ENCODE data around the gene RNF213.
"Not testable (repeated sequence)": the region's sequence is repeated elsewhere in the genome, so short reads cannot be mapped to it uniquely, and the experiment has no call there.

Gene RNF213

GRCh38 chr17:80396157-80397033, 135.7 kb downstream of the RNF213 start:
- FAIRE-seq, result no peak

DNA sequence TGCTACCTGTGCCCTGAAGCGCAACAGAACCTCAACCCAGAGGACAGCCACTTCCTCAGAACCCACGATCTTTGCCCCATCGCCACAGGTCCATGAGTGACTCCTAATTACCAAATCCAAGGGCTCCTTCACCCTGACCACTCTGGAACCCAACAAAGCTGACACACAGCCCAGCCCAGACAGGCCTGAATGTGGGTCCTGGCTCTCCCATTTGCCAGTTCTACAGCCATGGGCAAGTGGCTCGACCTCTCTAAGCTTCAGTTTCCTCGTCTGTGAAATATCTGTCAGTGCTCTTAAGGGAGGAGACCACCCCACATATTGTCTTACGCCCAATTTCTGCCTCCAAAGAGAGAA, 136.4 kb downstream of the RNF213 start:
- FAIRE-seq, result no peak

- FAIRE-seq, result no peak
These were observed 137.0 kb downstream of the RNF213 start for GRCh38 chr17:80397686-80398085.

DNA sequence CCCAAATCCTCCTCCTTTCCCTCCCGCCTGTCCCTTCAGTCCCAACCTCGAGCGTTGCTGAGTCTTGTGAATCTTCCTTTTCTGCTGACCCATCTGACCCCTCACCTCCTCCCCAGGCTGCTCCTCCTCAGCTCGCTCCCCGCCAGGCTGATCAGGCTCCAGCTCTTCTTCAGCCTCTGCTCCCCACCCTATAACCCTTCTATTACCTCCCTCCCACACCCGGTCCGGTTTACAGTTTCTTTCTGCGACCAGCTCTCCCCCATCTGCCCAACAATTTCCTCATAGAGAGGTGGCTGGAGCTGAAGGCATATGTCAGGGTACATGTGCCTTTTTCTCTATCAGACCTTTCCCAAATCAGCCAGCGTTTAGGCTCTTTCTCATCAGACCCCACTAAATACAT, 140.4 kb downstream of the RNF213 start:
- FAIRE-seq, result not testable (repeated sequence)

DNA sequence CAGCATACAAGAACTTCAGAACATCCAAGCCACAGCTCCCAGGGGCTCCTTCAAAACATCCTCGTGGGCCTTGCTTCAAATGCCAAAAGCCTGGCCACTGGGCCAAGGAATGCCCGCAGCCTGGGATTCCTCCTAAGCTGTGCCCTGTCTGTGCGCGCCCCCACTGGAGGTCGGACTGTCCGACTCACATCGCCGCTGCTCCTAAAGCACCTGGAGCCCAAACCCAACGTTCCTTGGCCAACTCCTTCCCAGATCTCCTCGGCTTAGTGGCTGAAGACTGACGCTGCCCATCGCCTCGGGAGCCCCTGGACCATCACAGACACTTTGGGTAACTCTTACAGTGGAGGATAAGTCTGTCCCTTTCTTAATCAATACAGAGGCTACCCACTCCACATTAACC, 141.4 kb downstream of the RNF213 start:
- not testable (repeated sequence) for FAIRE-seq

DNA sequence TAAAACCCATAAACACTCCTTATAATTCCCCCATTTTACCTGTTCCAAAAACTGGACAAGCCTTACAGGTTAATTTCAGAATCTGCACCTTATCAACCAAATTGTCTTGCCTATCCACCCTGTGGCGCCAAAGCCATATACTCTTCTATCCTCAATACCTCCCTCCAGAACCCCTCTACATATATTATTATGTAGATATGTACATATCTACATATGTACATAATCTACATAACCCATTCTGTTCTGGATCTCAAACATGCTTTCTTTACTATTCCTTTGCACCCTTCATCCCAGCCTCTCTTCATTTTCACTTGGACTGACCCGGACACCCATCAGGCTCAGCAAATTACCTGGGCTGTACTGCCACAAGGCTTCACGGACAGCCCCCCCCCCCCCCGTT, 142.3 kb downstream of the RNF213 start:
- FAIRE-seq, result no peak

GRCh38 chr17:80406146-80406545, 145.5 kb downstream of the RNF213 start:
- FAIRE-seq, result no peak

DNA sequence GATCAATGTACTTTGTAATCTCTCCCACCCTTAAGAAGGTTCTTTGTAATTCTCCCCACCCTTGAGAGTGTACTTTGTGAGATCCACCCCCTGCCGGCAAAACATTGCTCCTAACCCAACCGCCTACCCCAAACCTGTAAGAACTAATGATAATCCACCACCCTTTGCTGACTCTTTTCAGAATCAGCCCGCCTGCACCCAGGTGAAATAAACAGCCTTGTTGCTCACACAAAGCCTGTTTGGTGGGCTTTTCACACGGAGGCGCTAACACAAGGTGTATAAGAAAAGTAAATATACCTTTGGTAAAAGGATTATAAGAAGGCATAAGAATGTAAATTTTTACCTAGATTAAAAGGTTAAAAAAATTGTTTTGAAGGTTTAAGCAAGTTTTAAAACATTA, 147.3 kb downstream of the RNF213 start:
- FAIRE-seq, result not testable (repeated sequence)

DNA sequence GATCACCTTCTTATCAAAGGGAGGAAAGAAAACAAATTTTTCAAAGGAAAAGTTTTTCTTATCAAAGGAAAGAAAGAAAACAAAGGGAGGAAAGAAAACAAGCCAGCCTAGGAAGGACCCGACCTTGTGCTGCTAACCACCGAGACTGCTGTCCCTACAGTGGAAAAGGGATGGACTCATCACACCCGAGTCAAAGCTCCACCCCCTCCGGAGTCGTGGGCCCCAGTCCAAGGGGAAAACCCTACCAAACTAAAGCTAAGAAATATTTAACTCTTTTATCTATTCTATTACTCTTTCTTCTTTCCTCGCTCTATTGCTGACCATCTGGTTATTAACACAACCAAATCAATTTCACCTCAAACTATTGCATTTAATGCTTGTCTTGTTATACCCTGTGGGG, 148.2 kb downstream of the RNF213 start:
- FAIRE-seq, result no peak

GRCh38 chr17:80409626-80410025, 149.0 kb downstream of the RNF213 start:
- FAIRE-seq, result no peak

GRCh38 chr17:80410441-80411087, 149.9 kb downstream of the RNF213 start:
- not testable (repeated sequence) for FAIRE-seq

DNA sequence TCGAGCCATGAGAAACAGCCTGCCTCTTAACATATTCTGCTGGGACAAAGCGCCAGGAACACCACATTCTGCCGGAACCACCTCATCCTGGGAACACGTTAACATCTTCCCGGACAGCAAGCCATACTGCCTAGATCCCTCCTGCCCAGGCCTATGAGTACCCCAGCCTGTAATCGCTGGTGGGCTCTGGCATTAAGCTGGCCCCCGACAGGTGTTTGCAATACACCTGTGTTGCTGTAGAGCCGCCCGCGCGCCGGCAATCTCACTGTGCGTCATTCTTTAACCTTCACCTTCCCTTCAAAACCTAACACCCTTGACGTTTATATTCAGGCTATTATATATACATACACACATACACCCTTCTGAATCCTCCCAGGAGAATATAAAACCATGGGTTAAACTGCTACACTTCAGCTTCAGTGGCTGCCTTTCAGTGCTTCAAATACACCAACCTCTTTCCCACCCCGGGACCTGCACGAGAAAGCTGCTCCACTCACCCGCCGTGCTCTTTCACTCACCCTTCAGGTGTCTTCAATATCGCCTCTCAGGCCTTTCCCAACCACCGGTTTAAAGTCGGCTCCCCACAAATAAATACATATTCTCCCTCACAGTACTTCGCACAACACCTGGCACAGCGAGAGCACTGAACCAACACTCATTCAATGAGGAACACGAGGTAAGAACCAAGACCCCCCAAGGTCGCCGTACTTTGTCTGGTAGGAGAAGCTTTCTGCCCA, 153.3 kb downstream of the RNF213 start:
- no peak for FAIRE-seq

DNA sequence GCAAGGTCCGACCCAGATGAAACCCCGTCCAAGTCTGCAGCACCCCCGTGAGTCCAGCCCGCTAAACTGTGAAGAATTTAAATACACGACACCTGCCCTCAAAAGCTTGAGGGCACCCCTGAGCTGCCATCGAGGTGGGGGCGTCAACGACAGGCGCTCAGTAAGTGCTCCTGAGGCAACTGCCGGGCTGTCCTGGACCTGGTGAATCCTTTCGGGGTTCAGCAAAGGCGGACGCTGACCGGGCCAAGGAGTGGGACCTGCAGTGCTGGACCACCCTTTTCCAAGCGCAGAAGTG, 153.8 kb downstream of the RNF213 start:
- FAIRE-seq, result no peak

GRCh38 chr17:80414803-80415625, 154.4 kb downstream of the RNF213 start, which contains the start of gene ENDOV:
Gene ENDOV (plus strand): TSS chr17:80415167. CDS start chr17:80415195, 28 bp downstream.
- FAIRE-seq, result no peak

DNA sequence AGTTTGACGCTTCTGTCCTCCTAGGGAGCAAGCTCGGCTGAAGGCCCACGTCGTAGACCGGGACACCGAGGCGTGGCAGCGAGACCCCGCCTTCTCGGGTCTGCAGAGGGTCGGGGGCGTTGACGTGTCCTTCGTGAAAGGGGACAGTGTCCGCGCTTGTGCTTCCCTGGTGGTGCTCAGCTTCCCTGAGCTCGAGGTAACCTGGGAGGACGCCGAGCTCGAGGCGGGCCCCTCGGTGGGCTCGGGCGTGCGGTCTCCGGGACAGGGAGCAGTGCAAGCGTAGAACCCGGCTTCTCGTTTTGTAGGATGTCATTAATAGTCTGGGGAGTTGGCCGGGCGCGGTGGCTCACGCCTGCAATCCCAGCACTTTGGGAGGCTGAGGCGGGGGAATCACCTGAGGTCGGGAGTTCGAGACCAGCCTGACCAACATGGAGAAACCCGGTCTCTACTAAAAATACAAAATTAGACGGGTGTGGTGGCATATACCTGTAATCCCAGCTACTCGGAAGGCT, 155.0 kb downstream of the RNF213 start:
- FAIRE-seq, result no peak

DNA sequence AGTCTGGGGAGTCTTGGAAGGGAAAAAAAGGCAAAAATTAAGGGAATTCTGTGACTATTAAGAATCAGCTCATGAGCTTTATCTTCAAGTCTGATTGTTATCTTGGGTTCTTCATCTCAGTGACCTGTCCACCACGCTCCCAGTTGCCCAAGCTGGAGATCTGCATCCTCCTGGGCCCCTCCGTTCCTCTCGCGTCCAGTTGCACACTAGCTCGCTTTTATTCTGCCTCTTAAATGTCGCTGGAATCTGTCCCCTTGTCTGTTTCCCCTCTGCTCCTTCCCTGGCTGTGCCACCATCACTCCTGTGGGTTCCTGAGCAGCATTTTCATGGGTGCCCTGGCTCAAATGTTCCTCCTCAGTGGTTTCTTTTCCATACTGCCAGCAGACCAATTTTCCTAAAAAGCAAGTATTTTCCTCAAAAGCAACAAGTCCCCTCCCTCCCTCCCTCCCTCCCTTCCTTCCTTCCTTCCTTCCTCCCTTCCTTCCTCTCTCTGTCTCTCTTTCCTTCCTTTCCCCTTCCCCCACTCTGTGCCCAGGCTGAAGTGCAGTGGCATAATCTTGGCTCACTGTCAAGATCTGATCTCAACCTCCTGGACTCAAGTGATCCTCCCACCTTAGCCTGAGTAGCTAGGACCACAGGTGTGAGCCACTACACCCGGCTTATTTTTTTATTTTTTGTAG, 155.7 kb downstream of the RNF213 start:
- FAIRE-seq, result no peak

GRCh38 chr17:80416940-80417293, 156.3 kb downstream of the RNF213 start:
- FAIRE-seq, result no peak

GRCh38 chr17:80418589-80418988, 157.9 kb downstream of the RNF213 start:
- no peak for FAIRE-seq

DNA sequence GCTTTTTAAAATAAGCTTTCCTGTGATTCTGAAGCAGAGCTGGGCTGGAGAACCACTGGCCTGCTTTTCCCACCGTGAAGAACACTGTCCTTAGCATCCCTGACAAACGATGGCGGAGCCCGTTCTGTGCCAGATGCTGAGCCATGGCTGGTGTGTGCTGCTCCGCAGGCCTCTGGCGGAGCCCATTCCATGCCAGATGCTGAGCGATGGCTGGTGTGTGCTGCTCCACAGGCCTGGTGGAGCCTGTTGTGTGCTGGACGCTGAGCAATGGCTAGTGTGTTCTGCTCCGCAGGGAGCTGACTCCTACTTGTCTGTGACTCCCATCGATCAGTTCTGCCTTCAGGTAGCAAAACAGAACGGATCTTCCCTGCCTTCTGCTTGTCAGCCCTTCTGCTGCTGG, 158.6 kb downstream of the RNF213 start:
- FAIRE-seq, result no peak

GRCh38 chr17:80421381-80422090, 160.9 kb downstream of the RNF213 start:
- FAIRE-seq, result no peak

DNA sequence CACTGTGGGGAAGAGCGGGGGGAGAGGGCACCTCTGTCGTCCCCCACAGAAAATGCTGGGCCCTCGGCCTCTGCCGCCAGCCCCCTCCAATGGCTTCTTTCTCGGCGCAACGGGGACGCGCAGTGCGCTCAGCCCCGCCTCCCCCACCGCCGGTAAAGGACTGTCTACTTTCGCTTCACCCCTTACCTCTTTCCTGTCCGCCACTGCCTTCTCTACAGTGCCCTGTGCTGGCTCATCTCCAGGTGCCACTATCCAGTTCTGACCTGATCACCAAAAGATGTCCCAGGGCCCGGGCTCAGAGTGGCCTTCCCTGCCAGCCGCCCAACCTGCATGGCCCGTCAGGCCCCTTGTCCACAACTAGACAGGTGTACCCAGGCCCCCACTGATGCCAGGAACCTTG, 161.6 kb downstream of the RNF213 start:
- no peak for FAIRE-seq

DNA sequence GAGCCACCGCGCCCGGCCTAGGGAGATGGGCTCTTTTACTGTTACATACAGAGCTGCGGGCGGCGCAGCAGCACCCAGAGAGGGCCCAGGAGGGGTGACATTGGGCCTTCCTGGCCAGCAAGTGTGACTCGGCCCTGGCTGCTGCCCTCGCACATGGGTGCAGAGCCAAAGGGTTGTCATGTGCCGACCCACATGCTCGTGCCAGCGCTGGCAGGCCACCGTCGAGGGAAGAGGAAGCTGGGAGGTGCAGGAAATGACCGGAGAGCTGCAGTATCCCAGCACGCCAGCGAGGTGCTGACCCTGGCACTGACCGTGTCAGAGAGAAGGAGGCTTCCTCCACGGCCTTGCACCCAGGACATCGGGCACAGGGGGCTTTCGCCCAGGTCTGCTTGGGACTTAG, 162.3 kb downstream of the RNF213 start:
- no peak for FAIRE-seq
